Measurements from ENCODE around the gene CHST11.

CHST11 gene

GRCh38 chr12:104747330-104747729, 290.6 kb downstream of the CHST11 start:
- no peak for TF ChIP-seq CTCF (IDR thresholded peaks at IDR 0.05; ENCODE audit: low read depth, low read length)
- in situ Hi-C loops (cut with HindIII; ENCODE audit: low sequenced_read_pairs): no loop called here
- DNase-seq (ENCODE audit: low read depth, low spot score): no peak
- no peak overlapping the region for H3K4me3 ChIP-seq (ENCODE audit: low read depth, low read length)

GRCh38 chr12:104747955-104748354, 291.2 kb downstream of the CHST11 start:
- no peak for DNase-seq (ENCODE audit: low read depth, low spot score)
- H3K4me3 ChIP-seq (ENCODE audit: low read depth, low read length): no peak overlapping the region
- no peak for TF ChIP-seq CTCF (IDR thresholded peaks at IDR 0.05; ENCODE audit: low read depth, low read length)
- in situ Hi-C loops (cut with HindIII; ENCODE audit: low sequenced_read_pairs): no loop called here

- in situ Hi-C loops (cut with HindIII; ENCODE audit: low sequenced_read_pairs): no loop called here
- no peak overlapping the region for H3K4me3 ChIP-seq (ENCODE audit: low read depth, low read length)
- DNase-seq (ENCODE audit: low read depth, low spot score): no peak
- TF ChIP-seq CTCF (IDR thresholded peaks at IDR 0.05; ENCODE audit: low read depth, low read length): no peak
Measured at GRCh38 chr12:104748356-104748755, 291.6 kb downstream of the CHST11 start.

- no peak overlapping the region for H3K4me3 ChIP-seq (ENCODE audit: low read depth, low read length)
- TF ChIP-seq CTCF (IDR thresholded peaks at IDR 0.05; ENCODE audit: low read depth, low read length): no peak
- in situ Hi-C loops (cut with HindIII; ENCODE audit: low sequenced_read_pairs): no loop called here
- peak; percentile 23 for DNase-seq (ENCODE audit: low read depth, low spot score)
Measured at GRCh38 chr12:104748790-104749189, 292.0 kb downstream of the CHST11 start.

- in situ Hi-C loops (cut with HindIII; ENCODE audit: low sequenced_read_pairs): no loop called here
- H3K4me3 ChIP-seq (ENCODE audit: low read depth, low read length): no peak overlapping the region
- no peak for TF ChIP-seq CTCF (IDR thresholded peaks at IDR 0.05; ENCODE audit: low read depth, low read length)
- no peak for DNase-seq (ENCODE audit: low read depth, low spot score)
Measured at GRCh38 chr12:104749545-104749944, 292.8 kb downstream of the CHST11 start.

- H3K4me3 ChIP-seq (ENCODE audit: low read depth, low read length): no peak overlapping the region
- DNase-seq (ENCODE audit: low read depth, low spot score): peak; percentile 64
- no peak for TF ChIP-seq CTCF (IDR thresholded peaks at IDR 0.05; ENCODE audit: low read depth, low read length)
- in situ Hi-C loops (cut with HindIII; ENCODE audit: low sequenced_read_pairs): no loop called here
Measured at GRCh38 chr12:104750061-104750460, 293.3 kb downstream of the CHST11 start.

GRCh38 chr12:104751120-104751519, 294.4 kb downstream of the CHST11 start:
- no peak for TF ChIP-seq CTCF (IDR thresholded peaks at IDR 0.05; ENCODE audit: low read depth, low read length)
- H3K4me3 ChIP-seq (ENCODE audit: low read depth, low read length): no peak overlapping the region
- no peak for DNase-seq (ENCODE audit: low read depth, low spot score)
- in situ Hi-C loops (cut with HindIII; ENCODE audit: low sequenced_read_pairs): no loop called here

All from astrocyte of the spinal cord (primary cell).